ENCODE results near the gene ZBTB47. TPM values are rescaled to one million over a fixed set of nuclear protein-coding genes. Genes with fewer than 3 reads are reported as not detected.

Gene ZBTB47
- total RNA-seq, 1 experiment from 2014 or later = 9.5 TPM

DNA sequence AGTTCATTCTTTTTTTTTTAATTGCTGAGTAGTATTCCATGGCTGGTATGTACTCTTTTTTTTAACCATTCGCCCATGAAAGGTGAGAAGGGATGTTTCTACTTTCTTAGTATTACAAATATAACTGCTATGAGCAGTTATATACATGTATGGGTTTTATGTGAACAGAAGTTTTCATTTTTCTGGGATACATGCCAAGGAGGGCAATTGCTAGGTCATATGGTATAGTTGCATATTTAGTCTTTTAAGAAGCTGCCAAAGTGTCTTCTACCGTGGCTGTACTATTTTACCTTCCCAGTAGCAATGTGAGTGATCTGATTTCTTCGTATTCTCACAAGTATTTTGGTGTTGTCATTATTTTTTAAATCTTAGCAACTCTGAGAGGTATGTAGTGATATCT, 20.6 kb downstream of the ZBTB47 start:
- Histone ChIP-seq H3F3A (ENCODE audit: low read length, unreplicated experiment) (no peaks in the 10 kb centered on the region), H3K36me3 (ENCODE audit: low read depth, low read length) (no peaks in the 10 kb centered on the region), H3K27ac (ENCODE audit: low read length) (no peak overlapping the region), H3K79me2 (ENCODE audit: low read length) (no peaks in the 10 kb centered on the region), H3K4me2 (ENCODE audit: low read length) (no peak overlapping the region), H3K4me3 (ENCODE audit: low read length) (no peak overlapping the region), H3K4me1 (ENCODE audit: insufficient read depth, low read length) (no peaks in the 10 kb centered on the region; the same call in 1 of the 2 replicates), H3K9me3 (ENCODE audit: low read length) (peaks cover 3% of the 10 kb centered on the region; the same call in 1 of the 2 replicates), H3K27me3 (ENCODE audit: low read length) (no peaks in the 10 kb centered on the region), H3K9ac (ENCODE audit: low read length) (no peak overlapping the region), H4K20me1 (ENCODE audit: low read length) (no peaks in the 10 kb centered on the region), H3K9me2 (replicated peaks; ENCODE audit: low read length) (no peaks in the 10 kb centered on the region), H2AFZ (ENCODE audit: low read length) (no peak overlapping the region)
- no peak for TF ChIP-seq CTCF (conservative IDR thresholded peaks at IDR 0.05; ENCODE audit: low read depth, low read length)
- no peak for TF ChIP-seq EZH2 (IDR thresholded peaks at IDR 0.05; ENCODE audit: low read length, unreplicated experiment)
- TF ChIP-seq EZH2phosphoT487 (IDR thresholded peaks at IDR 0.05; ENCODE audit: borderline replicate concordance, low read length) = no peak
- ChIA-PET POLR2A (ENCODE audit: unreplicated experiment) (no interaction called here), CTCF (no interaction called here)
- intact Hi-C loops (cut with micrococcal nuclease) = no loop called here
- DNase-seq (peak; percentile 42), ATAC-seq (peak; percentile 42)
- no TSS peak for BruUV-seq (replicated peaks)

DNA sequence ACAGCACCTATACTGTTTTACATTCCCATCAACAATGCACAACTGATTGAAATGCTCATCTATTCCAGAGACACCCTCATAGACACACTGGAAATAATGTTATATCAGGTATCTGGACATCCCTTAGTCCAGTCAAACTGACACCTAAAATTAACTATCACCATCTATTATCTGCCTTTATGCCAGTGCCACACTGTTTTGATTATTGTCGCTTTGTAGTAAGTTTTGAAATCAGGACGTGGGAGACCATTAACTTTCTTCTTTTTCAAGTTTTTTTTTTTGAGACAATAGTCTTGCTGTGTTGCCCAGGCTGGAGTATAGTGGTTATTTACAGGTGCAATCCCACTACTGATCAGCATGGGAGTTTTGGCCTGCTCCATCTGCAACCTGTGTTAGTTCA, 22.4 kb downstream of the ZBTB47 start:
- POLR2A ChIA-PET (ENCODE audit: unreplicated experiment) = no interaction called here

More for the DNA sequence above, 22.4 kb downstream of the ZBTB47 start:
- Histone ChIP-seq H2AFZ (ENCODE audit: low read length) (no peak overlapping the region), H3K9me3 (ENCODE audit: low read length) (peaks cover 3% of the 10 kb centered on the region; the same call in 1 of the 2 replicates), H3K27ac (ENCODE audit: low read length) (no peak overlapping the region), H3K4me3 (ENCODE audit: low read length) (no peak overlapping the region), H3K27me3 (ENCODE audit: low read length) (no peaks in the 10 kb centered on the region), H4K20me1 (ENCODE audit: low read length) (no peaks in the 10 kb centered on the region), H3K9me2 (replicated peaks; ENCODE audit: low read length) (no peaks in the 10 kb centered on the region), H3K9ac (ENCODE audit: low read length) (no peak overlapping the region), H3K4me2 (ENCODE audit: low read length) (no peak overlapping the region), H3K79me2 (ENCODE audit: low read length) (no peaks in the 10 kb centered on the region), H3K36me3 (ENCODE audit: low read depth, low read length) (no peaks in the 10 kb centered on the region), H3F3A (ENCODE audit: low read length, unreplicated experiment) (no peaks in the 10 kb centered on the region), H3K4me1 (ENCODE audit: insufficient read depth, low read length) (no peaks in the 10 kb centered on the region; the same call in 1 of the 2 replicates)
- TF ChIP-seq EZH2 (IDR thresholded peaks at IDR 0.05; ENCODE audit: low read length, unreplicated experiment) (no peak), EZH2phosphoT487 (IDR thresholded peaks at IDR 0.05; ENCODE audit: borderline replicate concordance, low read length) (no peak), CTCF (conservative IDR thresholded peaks at IDR 0.05; ENCODE audit: low read depth, low read length) (no peak)
- DNase-seq = no peak
- CTCF ChIA-PET = no interaction called here
- ATAC-seq = no peak
- intact Hi-C loops (cut with micrococcal nuclease) = no loop called here
- BruUV-seq (replicated peaks) = no TSS peak

All from PC-3 (cell line).